Stimulated activated naive B cell treated with anti-CD40 and anti-IgM and Interleukin-4, amounts not matched to agents 10 μg/mL and 1 μg/mL and 100 μg/mL, for 72 hours (primary cell): ENCODE data around the gene LTBP1.

Experiments used
- ATAC-seq, 2 donors: fragments of 150-1000 bp; cut with Tn5 transposase; replicated peaks; 2 replicates each; pipeline ENCODE4 v1.10.0; 2021; ENCODE audit warnings: moderate library complexity in 1 of 2
- DNase-seq: peaks from one replicate; pipeline ENCODE4 v3.0.0; 2021
- H3K27ac Mint-ChIP-seq: one replicate; pipeline ENCODE4 v1.8.0; 2022; ENCODE audit warnings: mild to moderate bottlenecking, mixed read lengths
- H3K27me3 Mint-ChIP-seq, 2 donors: one replicate each; pipeline ENCODE4 v1.8.0; 2022; ENCODE audit warnings: mixed read lengths in 2 of 2
- H3K36me3 Mint-ChIP-seq, 2 donors: one replicate each; pipeline ENCODE4 v1.8.0; 2022; ENCODE audit warnings: mixed read lengths in 2 of 2, mild to moderate bottlenecking in 1 of 2
- H3K4me1 Mint-ChIP-seq, 2 donors: one replicate each; pipeline ENCODE4 v1.8.0; 2022; ENCODE audit warnings: mixed read lengths in 2 of 2, mild to moderate bottlenecking in 1 of 2
- H3K4me3 Mint-ChIP-seq, 2 donors: one replicate each; pipeline ENCODE4 v1.8.0; 2022; ENCODE audit warnings: mild to moderate bottlenecking in 2 of 2, mixed read lengths in 2 of 2, moderate library complexity in 1 of 2
- H3K9me3 Mint-ChIP-seq, 2 donors: one replicate each; pipeline ENCODE4 v1.8.0; 2022; ENCODE audit warnings: mixed read lengths in 2 of 2, mild to moderate bottlenecking in 1 of 2

Gene LTBP1

DNA sequence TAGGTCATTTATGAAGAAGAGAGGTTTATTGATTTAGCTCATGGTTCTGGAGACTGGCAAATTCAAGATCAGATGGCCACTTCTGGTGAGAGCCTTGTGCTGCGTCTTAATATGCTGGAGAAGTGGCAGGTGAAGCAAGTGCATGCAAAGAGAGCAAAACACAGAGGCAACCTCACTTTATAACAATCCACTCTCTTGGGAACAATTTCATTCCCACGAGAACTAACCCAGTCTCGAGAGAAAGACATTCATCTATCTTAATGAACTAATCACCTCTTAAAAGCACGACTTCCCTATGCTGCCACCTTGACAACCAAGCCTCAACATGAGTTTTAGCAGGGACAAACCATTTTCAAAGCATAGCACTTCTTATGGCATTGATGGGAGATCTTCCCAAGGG, 343.2 kb downstream of the LTBP1 start:
- Mint-ChIP-seq H3K36me3 (no peaks in the 10 kb centered on the region), H3K27ac (no peak overlapping the region), H3K4me3 (no peak overlapping the region), H3K4me1 (no peaks in the 10 kb centered on the region), H3K27me3 (peaks cover 20% of the 10 kb centered on the region in 2 donors), H3K9me3 (no peaks in the 10 kb centered on the region)
- DNase-seq (no peak), ATAC-seq (no peak)

DNA sequence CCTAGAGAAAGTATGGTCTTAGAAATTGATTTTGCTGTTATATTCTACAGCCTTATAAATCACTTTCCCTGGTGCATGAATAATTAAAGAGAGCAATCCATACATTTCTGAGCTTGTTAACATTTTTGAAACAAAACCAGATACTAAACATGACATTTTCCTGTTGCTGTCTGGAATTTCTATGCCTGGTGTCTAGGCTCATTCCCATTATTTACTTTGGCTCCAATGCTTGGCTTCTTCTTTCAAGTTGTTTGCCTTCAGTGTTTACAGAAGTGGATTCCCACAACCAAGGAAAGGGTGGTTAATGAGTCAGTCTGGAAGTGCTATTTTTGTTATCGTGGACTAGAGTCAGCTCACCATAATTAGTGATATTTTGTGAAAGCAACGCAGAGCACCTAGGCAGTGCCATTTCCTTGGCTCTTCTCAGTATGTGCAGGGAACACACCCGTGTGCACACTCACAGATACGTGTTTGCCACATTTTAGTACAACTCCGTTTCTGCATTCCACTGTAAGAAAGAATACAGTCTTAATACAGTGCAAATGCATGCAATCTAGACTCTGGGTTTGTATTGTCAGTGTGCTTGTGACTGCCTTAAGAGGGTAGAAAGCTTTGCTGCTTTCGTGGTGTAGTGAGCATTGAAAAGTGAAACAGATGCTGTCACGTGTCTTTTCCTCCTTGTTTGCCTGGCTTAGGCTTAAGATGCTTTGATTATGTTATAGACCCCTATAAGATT, 344.7 kb downstream of the LTBP1 start:
- DNase-seq (no peak), ATAC-seq (no peak)
- no peaks in the 10 kb centered on the region for H3K9me3 Mint-ChIP-seq
- H3K4me3 Mint-ChIP-seq = no peak overlapping the region
- H3K27ac Mint-ChIP-seq = no peak overlapping the region
- H3K27me3 Mint-ChIP-seq = peaks cover 13 to 20% of the 10 kb centered on the region in 2 donors
- no peaks in the 10 kb centered on the region for H3K36me3 Mint-ChIP-seq
- no peaks in the 10 kb centered on the region for H3K4me1 Mint-ChIP-seq

DNA sequence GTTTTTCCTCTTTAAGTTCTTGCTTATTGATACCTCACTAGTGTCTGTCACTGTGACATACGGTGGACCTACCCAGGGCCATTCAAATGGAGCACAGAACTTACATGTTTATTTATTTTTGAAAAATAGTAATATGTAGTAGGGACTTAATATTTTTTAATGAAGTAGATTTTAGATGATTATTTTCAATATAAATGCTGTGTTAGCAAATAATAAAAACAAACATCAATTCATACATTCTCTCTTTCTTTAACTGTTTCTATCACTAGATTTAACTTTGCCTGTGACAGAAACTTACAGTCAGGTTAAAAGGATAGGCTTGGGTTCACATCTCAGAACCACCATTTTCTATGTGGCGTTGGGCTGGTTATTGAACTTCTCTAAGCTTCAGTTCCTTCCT, 345.3 kb downstream of the LTBP1 start:
- Mint-ChIP-seq H3K4me3 (no peak overlapping the region), H3K4me1 (no peaks in the 10 kb centered on the region), H3K27ac (no peak overlapping the region), H3K9me3 (no peaks in the 10 kb centered on the region), H3K36me3 (no peaks in the 10 kb centered on the region), H3K27me3 (peaks cover 13 to 20% of the 10 kb centered on the region in 2 donors)
- DNase-seq (no peak), ATAC-seq (no peak)

DNA sequence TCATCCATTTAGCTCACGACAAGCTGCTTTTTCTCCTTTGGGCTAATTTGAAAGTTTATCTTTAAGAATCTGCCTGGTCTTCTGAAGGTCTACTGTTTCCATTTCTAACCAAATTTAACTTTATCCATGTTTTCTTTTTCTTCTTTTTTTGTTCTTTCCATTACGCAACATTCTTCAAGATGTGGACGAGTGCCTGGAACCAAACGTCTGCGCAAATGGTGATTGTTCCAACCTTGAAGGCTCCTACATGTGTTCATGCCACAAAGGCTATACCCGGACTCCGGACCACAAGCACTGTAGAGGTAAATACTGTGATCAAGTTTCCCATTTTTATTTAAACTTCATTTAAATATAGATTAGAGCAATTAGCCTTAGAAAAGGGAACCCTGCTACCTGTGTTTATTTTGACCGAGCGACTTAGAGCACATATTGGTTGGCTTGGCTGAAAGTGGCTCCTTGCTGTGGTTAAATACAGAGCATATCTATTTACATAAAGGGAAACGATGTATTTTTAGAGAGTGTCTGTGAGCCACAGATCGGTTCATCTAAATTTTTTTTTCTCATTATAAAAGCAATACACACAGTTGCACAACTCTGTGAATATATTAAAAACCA, 346.3 kb downstream of the LTBP1 start:
- Mint-ChIP-seq H3K36me3 (no peaks in the 10 kb centered on the region), H3K4me3 (no peak overlapping the region), H3K9me3 (no peaks in the 10 kb centered on the region), H3K27me3 (peaks cover 10 to 12% of the 10 kb centered on the region in 2 donors), H3K27ac (no peak overlapping the region), H3K4me1 (no peaks in the 10 kb centered on the region)
- DNase-seq (no peak), ATAC-seq (no peak)

DNA sequence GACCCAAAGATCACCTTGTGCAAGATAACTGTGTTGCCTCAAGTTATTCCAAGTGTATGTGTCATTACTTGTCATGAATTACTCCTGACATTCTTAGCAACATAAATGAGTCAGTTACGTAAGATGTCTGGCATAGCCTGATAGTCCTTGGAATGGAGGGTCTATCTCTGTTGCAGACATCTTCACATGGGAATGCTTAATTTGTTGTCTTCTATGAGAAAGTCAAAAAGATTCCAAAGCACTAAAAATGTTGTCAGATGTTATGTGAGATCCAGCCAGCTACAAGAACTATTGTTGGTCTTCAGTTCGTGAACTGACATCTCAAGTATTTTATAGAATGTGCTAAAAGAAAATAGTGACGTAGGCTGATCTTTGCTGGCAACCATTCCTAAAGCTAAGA, 351.5 kb downstream of the LTBP1 start:
- Mint-ChIP-seq H3K36me3 (no peaks in the 10 kb centered on the region), H3K27me3 (no peaks in the 10 kb centered on the region), H3K4me3 (no peak overlapping the region), H3K9me3 (no peaks in the 10 kb centered on the region), H3K4me1 (no peaks in the 10 kb centered on the region), H3K27ac (no peak overlapping the region)
- DNase-seq (no peak), ATAC-seq (no peak)

DNA sequence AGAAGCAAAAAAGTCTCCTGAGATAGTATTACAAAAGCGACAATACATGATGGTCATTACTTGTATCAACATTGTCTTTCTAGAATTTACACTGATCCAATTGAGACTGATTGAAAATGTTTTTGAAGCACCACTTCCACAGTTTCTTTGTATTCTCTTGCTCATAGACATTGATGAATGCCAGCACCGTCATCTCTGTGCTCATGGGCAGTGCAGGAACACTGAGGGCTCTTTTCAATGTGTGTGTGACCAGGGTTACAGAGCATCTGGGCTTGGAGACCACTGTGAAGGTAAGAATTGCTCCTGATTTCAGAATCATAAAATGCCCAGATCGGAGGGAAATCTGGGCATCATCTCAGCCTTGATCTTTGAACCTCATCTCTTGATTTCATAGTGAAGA, 354.6 kb downstream of the LTBP1 start:
- ATAC-seq = no peak
- DNase-seq = no peak
- no peaks in the 10 kb centered on the region for H3K36me3 Mint-ChIP-seq
- no peak overlapping the region for H3K27ac Mint-ChIP-seq
- no peaks in the 10 kb centered on the region for H3K9me3 Mint-ChIP-seq
- no peaks in the 10 kb centered on the region for H3K4me1 Mint-ChIP-seq
- no peaks in the 10 kb centered on the region for H3K27me3 Mint-ChIP-seq
- no peak overlapping the region for H3K4me3 Mint-ChIP-seq

DNA sequence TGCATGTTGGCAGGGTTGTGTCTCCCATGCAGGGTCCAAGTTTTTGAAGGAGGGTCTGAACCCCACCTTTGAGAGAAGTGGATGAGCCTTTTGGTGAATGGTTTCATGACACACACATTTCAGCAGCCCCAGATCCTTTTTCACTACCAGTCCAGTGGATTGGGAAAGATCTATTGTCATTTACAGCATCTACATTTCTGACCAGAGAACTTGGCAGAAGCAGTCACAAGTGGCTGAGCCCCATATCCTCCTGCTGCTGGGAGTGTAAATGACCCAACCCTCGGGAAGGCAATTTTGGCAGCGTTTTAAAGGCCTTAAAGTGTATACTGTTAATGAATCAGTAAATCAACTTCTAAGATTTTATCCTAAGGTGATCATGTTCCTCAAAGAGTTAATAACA, 355.6 kb downstream of the LTBP1 start:
- ATAC-seq (no peak), DNase-seq (no peak)
- Mint-ChIP-seq H3K4me3 (no peak overlapping the region), H3K4me1 (no peaks in the 10 kb centered on the region), H3K27me3 (no peaks in the 10 kb centered on the region), H3K36me3 (no peaks in the 10 kb centered on the region), H3K27ac (no peak overlapping the region), H3K9me3 (no peaks in the 10 kb centered on the region)

DNA sequence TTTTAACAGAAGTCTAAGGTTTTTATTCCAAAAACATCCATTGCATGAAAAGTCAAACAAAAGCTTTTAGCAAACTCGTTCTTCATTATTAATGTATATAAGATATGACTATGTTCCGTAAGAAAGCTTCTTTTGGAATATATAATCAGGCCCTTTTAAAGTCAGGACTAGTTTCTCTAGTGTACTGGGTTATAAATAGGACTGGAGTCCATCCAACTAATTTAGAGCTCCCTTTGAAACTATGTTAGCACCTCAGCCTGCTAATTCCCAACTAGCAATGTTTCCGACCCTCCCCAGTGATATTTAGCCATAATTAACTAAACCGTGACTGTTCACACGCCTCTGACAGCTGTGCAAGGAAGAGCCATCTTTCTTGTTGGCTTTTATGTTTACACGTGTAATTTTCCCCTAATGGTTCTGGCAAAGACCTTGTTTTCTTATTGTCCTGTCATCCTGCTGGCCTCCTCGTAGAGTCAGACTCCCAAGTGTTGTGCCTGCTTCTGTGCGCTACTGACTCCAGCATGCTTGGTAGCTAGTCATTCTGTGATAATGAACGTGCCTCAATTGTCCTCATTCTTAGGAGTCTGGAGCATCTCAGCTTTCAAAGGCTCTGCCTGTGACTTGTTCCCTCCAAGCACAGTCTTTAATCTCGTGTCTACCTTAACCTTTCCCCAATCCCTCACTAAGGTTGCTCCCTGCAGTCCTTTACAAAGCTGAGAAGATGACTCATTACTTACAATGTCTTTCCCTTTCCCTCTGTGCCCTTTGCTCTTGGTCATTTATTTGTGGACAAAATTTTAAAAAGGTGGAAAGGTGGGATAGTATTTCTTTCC, 357.5 kb downstream of the LTBP1 start:
- Mint-ChIP-seq H3K27ac (no peak overlapping the region), H3K9me3 (no peaks in the 10 kb centered on the region), H3K27me3 (no peaks in the 10 kb centered on the region), H3K36me3 (no peaks in the 10 kb centered on the region), H3K4me1 (no peaks in the 10 kb centered on the region), H3K4me3 (no peak overlapping the region)
- DNase-seq (no peak), ATAC-seq (no peak)

DNA sequence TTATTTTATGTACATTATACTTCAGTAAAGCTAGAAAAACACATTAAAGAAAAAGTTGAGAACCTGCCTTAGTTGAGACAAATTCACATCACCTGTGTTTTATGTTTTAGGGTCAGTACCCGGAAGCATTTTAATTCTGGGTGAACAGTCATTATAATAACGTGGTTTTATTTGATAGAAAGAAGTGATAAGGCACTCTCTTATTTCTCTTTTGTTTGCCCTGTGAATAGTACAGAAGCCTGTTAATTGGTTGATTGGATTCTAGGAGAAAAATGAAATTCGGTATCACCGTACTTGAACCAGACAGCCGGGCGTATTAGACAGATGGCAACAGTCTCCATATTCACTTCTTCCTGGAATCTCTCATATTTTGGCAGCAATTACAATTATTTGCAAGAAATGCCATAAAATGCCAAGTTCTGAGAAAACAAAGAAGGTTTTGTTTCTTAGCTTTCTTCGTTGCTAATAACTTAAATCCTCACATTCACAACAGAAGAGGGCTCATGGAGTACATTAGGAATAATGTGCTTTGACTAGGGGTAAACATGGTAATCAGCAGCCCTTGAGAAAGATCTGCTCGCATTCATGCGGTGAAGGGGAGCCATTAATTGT, 361.0 kb downstream of the LTBP1 start:
- Mint-ChIP-seq H3K27ac (no peak overlapping the region), H3K4me3 (no peak overlapping the region), H3K27me3 (peaks cover 2 to 7% of the 10 kb centered on the region in 2 donors), H3K4me1 (no peaks in the 10 kb centered on the region), H3K36me3 (no peaks in the 10 kb centered on the region), H3K9me3 (no peaks in the 10 kb centered on the region)
- DNase-seq = no peak
- ATAC-seq = no peak

DNA sequence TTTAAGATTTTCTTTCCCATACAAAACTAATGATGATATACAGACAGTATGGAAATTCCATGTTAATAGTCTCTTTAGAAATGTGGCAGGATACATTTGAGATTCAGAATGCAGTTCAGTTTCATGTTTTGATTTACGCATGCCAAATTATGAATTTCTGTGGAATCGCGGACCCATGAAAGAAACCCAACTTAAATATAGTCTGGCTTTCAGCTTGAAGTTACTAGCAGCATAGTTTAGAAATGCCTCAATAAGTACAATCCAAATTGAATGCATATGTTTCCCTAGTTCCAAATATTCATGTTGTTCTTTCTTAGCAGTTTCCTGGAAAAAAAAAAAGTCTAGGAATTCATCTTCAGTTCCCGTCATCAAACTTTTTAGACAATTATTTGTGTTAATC, 365.6 kb downstream of the LTBP1 start:
- Mint-ChIP-seq H3K4me1 (no peaks in the 10 kb centered on the region), H3K4me3 (no peak overlapping the region), H3K36me3 (no peaks in the 10 kb centered on the region), H3K27ac (no peak overlapping the region), H3K27me3 (peaks cover 10 to 16% of the 10 kb centered on the region in 2 donors), H3K9me3 (no peaks in the 10 kb centered on the region)
- ATAC-seq (no peak), DNase-seq (no peak)

DNA sequence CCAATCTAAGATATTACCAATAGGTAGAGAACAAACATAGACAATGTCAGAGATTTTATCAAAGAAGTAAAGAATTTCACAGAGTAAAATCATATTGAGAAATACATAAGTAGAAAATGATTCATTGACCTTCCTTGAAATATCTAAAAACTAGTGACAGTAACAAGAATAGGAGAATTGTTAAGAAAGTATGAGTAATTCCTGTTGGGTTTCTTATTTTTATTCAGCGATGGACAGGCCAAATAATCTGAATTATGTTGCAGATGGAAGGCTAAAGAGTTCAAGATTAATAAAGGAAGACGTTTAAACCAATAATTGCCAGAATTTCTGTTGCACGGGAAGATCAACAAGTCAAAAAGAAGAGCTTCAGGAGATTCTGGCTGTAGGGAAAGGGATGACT, 366.3 kb downstream of the LTBP1 start:
- DNase-seq (no peak), ATAC-seq (no peak)
- Mint-ChIP-seq H3K9me3 (no peaks in the 10 kb centered on the region), H3K27ac (no peak overlapping the region), H3K4me1 (no peaks in the 10 kb centered on the region), H3K27me3 (peaks cover 10 to 22% of the 10 kb centered on the region in 2 donors), H3K4me3 (no peak overlapping the region), H3K36me3 (no peaks in the 10 kb centered on the region)

DNA sequence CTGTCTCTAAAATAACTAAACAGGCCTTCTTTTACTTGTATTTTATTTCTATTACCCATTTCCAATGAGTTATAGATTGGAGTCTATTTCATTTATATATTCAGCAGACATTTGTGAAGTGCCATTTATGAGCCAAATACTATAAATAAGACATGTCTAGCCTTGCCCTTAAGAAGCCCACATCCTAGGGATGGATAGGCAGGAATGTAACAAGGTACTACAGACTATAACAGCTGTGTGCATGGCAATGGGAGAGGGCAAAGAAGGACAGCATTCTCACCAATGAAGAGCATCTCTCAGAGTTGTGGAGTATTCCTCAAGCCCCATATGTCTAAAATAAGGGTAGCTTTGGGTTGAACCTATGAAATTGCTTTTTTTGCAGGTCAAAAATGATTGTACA, 367.8 kb downstream of the LTBP1 start:
- H3K4me1 Mint-ChIP-seq = no peaks in the 10 kb centered on the region
- H3K9me3 Mint-ChIP-seq = no peaks in the 10 kb centered on the region
- no peak for ATAC-seq
- no peak for DNase-seq
- no peak overlapping the region for H3K4me3 Mint-ChIP-seq
- H3K36me3 Mint-ChIP-seq = no peaks in the 10 kb centered on the region
- H3K27ac Mint-ChIP-seq = no peak overlapping the region
- peaks cover 10 to 22% of the 10 kb centered on the region in 2 donors for H3K27me3 Mint-ChIP-seq

DNA sequence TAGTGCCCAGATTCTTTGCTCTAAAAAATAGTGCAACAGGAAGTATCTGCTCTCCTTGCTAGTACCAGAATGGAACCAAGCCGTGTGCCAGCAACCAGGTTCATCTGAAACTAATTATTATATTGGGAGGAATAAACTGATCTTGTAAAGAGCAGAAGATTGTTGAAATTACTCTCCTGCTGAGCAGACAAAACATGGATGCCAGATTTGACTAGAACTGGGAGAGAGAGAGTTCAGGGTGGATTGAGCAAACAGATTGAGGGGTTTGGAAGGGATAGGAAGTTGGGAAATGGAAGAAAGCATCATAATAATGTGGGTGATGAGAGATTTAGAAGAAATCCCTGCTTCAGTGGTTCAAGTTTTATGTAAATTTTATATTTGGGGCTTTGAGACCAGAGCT, 369.6 kb downstream of the LTBP1 start:
- H3K27ac Mint-ChIP-seq = no peak overlapping the region
- ATAC-seq (no peak), DNase-seq (no peak)
- no peaks in the 10 kb centered on the region for H3K9me3 Mint-ChIP-seq
- H3K36me3 Mint-ChIP-seq = no peaks in the 10 kb centered on the region
- H3K4me1 Mint-ChIP-seq = peaks cover 2 to 3% of the 10 kb centered on the region in 2 donors
- no peak overlapping the region for H3K4me3 Mint-ChIP-seq
- H3K27me3 Mint-ChIP-seq = peaks cover 10 to 16% of the 10 kb centered on the region in 2 donors

DNA sequence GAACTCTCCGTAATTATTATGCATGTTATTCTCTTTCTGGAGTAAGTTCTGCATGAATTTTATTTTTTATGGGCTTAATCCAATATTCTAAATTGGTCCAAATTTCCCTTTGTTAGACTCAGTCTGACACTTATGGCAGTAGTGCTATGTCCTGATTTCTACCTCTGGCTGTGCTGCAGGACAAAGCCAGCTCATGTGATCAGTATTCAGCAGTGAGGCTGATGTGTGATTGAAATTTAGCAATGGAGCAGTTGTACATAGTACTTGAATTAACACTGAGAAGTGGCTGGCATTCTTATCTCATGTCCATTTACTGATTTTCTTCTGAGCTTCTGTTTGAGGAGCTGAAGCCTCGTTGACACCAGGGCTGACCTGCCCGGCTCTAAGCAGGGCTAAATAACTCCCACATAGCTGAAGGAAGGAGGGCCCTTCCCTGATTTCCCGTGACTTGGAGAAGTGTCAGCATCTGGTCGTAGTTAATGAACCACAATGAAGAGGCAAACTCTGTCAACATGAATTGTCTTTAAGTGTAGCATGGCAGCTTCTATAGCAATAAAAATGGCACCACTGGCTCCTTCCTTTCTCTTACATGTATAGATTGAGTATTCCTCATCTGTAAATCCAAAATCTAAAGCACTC, 370.7 kb downstream of the LTBP1 start:
- Mint-ChIP-seq H3K4me1 (peaks cover 5 to 12% of the 10 kb centered on the region in 2 donors), H3K27me3 (peaks cover 10 to 16% of the 10 kb centered on the region in 2 donors), H3K36me3 (no peaks in the 10 kb centered on the region), H3K9me3 (no peaks in the 10 kb centered on the region), H3K27ac (no peak overlapping the region), H3K4me3 (no peak overlapping the region)
- DNase-seq (no peak), ATAC-seq (no peak)
